ENCODE results near the gene PRSS33. TPM values are rescaled to one million over a fixed set of nuclear protein-coding genes. Genes with fewer than 3 reads are reported as not detected.

Gene PRSS33
- total RNA-seq, 1 donor from 2014 or later: not detected

DNA sequence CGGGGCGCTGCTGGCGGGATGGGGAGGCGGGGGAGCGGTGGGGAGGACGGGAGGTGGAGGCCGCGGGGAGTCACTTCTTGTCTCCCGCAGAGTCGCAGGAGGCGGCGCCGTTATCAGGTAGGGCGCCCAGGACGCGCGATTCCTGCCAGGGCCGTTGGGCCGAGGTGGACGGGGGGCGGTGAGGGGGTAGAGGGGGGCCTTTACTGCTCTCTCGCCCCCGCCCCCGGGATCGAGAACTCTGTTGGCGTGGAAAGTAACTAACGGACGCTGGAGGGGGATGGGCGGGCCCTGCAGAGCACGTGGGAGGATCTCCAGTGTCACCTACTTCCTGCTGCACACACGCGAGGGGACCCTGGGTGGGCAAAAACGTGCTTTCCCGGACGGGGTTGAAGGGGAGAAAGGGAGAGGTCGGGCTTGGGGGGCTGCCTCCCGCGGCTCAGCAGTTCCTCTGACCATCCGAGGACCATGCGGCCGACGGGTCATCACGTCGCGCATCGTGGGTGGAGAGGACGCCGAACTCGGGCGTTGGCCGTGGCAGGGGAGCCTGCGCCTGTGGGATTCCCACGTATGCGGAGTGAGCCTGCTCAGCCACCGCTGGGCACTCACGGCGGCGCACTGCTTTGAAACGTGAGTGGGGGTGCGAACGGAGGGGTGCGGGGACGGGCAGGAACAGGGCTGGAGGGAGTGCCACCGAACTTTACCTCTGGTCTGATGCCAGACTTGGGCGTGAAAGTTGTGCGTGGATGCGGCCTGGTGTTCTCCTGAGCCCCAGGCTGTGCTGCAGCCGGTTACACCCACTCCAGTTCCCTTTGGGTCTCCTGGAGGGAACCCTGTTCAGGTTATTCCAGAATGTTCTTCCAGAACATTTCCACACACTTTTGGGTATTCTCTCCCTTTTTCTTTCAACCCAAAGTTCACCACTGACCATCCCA is 30.2 kb upstream of the PRSS33 start:
- DNase-seq (ENCODE audit: low read depth): no peak
- H3K4me3 ChIP-seq (ENCODE audit: low read depth, low read length): no peak overlapping the region
- no peak for TF ChIP-seq CTCF (conservative IDR thresholded peaks at IDR 0.05; ENCODE audit: low read depth, low read length)

- no peak for TF ChIP-seq CTCF (conservative IDR thresholded peaks at IDR 0.05; ENCODE audit: low read depth, low read length)
- no peak within 1 kb of the TSS for H3K4me3 ChIP-seq (ENCODE audit: low read depth, low read length)
- no peak for DNase-seq (ENCODE audit: low read depth)
Measured at GRCh38 chr16:2816751-2817339, 29.5 kb upstream of the PRSS33 start, which contains the start of gene PRSS21. Gene PRSS21 (plus strand): TSS chr16:2817237. CDS start chr16:2817269, 32 bp downstream.

GRCh38 chr16:2815299-2815771 is 28.0 kb upstream of the PRSS33 start:
- no peak for DNase-seq (ENCODE audit: low read depth)
- no peak overlapping the region for H3K4me3 ChIP-seq (ENCODE audit: low read depth, low read length)
- no peak for TF ChIP-seq CTCF (conservative IDR thresholded peaks at IDR 0.05; ENCODE audit: low read depth, low read length)

DNA sequence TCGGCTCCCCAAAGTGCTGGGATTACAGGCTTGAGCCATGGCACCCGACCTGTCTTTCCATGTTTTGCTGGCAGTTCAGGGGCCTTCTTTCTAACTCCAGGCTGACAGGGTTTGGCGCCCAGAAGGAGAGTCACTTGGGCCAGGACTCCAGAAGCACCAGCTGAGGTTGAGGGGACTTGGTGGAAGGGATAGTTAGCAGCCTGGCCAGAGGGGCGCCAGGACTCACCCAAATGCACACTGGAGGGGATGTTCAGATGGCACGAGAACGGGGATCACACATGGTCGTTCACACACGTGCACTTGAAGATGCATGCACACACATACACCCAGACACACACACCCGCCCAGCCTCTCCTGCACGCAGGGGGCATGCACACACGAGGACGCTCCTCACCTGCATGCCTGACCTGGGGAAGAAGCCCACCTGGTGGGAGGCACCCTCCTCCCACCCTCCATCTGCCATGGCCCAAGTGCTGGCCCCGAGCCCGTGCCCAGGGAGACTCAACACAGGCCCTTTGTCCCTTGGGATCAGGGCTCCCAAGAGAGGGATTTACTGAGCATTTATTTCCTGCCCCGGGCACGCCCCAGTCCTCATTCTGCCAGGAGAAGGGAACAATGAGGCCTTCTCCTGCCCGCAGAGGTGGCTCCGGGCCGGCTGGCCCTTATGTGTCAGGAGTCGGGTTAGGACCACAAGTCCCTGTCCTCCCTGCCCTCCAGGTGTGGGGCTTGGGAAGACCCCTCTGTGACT is 27.4 kb upstream of the PRSS33 start:
- no peak for TF ChIP-seq CTCF (conservative IDR thresholded peaks at IDR 0.05; ENCODE audit: low read depth, low read length)
- H3K4me3 ChIP-seq (ENCODE audit: low read depth, low read length): no peak overlapping the region
- DNase-seq (ENCODE audit: low read depth): no peak

DNA sequence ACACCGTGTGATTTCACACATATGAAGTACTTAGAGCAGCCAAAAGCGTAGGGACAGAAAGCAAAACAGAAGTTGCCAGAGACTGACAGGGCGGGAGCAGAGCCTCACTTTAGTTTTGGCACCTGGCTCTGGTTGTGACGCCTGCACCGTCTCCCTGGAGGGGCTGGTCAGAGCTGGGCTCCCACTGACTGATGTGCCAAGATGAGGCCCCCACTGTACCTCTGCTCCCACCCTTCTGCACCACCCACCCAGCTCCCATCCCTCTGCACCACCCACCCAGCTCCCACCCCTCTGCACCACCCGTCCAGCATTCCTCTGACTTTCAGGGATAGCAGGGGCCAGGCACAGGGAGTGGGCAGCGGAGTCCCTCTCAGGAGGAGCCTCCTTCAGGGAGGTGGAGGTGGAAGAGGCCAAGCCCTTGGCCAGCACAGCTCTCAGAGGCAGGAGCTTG is 26.4 kb upstream of the PRSS33 start:
- H3K4me3 ChIP-seq (ENCODE audit: low read depth, low read length): no peak overlapping the region
- DNase-seq (ENCODE audit: low read depth): no peak
- no peak for TF ChIP-seq CTCF (conservative IDR thresholded peaks at IDR 0.05; ENCODE audit: low read depth, low read length)

DNA sequence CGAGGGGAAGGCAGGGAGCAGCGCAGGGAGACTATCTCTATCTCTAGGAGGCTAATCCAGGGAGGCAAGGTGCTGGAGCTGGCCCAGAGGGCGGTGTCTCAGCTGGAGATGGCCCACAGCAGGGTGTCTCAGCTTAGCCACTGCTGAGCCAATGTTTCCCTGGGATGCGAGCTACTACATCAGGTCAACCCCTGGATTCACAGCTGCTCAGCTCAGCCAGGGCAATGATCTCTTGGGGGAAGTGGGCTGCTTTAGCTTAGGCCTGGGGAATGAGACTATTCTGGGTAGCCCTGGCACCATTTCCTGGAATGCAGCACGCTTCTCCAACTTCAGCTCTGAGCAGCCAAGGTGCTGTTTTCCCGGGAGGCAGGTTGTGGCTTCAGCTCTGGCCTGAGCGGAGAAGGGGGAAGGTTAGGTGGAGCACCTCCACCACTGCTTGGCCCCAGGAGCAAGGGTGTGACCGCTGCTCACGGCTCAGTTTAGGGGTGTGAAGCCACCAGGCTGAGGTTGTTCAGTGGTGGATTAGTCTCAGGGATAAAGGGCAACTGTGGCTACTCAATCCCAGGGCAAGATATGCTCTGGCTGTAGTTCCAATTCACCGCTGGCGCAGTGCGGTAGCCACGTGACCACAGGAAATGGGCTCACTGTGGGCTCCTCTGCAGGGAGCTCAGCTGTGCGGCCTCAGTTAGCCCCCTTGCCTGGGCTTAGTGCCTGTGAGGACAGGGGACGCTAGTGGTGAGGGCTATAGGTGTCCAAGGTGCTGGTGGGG is 24.5 kb upstream of the PRSS33 start:
- no peak for DNase-seq (ENCODE audit: low read depth)
- H3K4me3 ChIP-seq (ENCODE audit: low read depth, low read length): no peak overlapping the region
- TF ChIP-seq CTCF (conservative IDR thresholded peaks at IDR 0.05; ENCODE audit: low read depth, low read length): no peak
